AG10803 (cell line): Measurements from ENCODE around the gene SERF2.
"Not testable (repeated sequence)": the region's sequence is repeated elsewhere in the genome, so short reads cannot be mapped to it uniquely, and the experiment has no call there.

Source experiments
- DNase-seq: peaks from one replicate; pipeline ENCODE4 v3.0.0; 2010; ENCODE audit warnings: low read depth
- H3K4me3 ChIP-seq: 2 replicates; pipeline ENCODE4 v1.5.1; 2011; ENCODE audit warnings: mild to moderate bottlenecking, low read length, control low read depth
- TF ChIP-seq, protein P1 (sequence below): conservative IDR thresholded peaks from 2 replicates; pipeline ENCODE4 v1.5.1; 2011; ENCODE audit warnings: mild to moderate bottlenecking, low read length, control low read depth, inconsistent platforms

The SERF2 gene

DNA sequence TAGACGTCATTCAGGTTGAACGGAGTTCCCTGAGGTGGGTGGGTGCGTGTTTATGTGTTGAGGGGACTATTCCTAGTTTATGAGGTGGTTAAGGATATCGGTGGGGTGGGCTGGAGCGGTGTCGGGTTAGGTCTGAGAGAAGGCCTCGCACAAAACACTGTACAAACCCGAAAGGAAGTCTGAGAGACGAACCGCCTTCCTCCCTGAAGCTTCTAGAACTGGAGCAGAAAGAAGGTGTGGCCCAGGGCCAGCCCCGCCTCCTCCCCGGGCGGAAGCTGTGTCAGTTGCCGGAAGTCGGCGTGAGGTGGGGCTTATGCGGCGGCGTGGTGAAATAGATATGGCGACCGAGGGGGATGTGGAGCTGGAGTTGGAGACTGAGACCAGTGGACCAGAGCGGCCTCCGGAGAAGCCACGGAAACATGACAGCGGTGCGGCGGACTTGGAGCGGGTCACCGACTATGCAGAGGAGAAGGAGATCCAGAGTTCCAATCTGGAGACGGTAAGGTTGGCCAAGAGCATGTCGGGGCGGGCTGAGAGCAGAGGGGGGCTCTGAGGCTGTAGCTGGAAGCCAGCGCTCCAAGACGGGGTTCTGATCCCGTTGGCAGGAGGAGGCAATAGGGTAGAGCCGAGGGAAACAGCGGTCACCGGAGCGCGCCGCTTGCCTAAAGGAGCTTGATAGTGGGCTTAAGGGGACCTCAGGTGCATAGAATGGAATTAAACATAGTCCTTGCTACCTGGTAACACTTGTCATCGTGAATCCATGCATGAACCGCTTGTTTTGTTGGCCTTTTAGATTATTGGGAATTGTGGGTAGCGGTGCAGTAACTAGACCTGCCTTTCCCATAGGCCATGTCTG, 8.4 kb downstream of the SERF2 start, which contains the start of gene HYPK:
TSS of gene HYPK (plus strand) at position 314 of the 856 bp plus-strand sequence. CDS start at position 338, 24 bp downstream.
- H3K4me3 ChIP-seq = peak within 1 kb of the TSS; percentile 99
- TF ChIP-seq, protein P1, sequence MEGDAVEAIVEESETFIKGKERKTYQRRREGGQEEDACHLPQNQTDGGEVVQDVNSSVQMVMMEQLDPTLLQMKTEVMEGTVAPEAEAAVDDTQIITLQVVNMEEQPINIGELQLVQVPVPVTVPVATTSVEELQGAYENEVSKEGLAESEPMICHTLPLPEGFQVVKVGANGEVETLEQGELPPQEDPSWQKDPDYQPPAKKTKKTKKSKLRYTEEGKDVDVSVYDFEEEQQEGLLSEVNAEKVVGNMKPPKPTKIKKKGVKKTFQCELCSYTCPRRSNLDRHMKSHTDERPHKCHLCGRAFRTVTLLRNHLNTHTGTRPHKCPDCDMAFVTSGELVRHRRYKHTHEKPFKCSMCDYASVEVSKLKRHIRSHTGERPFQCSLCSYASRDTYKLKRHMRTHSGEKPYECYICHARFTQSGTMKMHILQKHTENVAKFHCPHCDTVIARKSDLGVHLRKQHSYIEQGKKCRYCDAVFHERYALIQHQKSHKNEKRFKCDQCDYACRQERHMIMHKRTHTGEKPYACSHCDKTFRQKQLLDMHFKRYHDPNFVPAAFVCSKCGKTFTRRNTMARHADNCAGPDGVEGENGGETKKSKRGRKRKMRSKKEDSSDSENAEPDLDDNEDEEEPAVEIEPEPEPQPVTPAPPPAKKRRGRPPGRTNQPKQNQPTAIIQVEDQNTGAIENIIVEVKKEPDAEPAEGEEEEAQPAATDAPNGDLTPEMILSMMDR = no peak
- DNase-seq = peak; percentile 88

DNA sequence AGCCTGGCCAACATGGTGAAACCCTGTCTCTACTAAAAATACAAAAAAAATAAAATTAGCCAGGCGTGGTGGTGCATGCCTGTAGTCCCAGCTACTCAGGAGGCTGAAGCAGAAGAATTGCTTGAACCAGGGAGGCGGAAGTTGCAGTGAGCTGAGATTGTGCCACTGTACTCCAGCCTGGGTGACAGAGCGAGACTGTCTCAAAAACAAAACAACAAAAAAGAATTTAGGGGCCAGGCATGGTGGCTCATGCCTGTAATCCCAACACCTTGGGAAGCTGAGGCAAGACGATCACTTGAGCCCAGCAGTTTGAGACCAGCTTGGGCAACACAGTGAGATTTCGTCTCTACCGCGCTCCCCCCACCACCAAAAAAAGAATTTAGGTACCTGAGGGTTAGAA, 10.6 kb downstream of the SERF2 start:
- DNase-seq, H3K4me3 ChIP-seq: not testable (repeated sequence)

- no peak for DNase-seq
- H3K4me3 ChIP-seq = no peak overlapping the region
- TF ChIP-seq, protein P1 = no peak
Measured at GRCh38 chr15:43808435-43808950, 16.4 kb downstream of the SERF2 start.

DNA sequence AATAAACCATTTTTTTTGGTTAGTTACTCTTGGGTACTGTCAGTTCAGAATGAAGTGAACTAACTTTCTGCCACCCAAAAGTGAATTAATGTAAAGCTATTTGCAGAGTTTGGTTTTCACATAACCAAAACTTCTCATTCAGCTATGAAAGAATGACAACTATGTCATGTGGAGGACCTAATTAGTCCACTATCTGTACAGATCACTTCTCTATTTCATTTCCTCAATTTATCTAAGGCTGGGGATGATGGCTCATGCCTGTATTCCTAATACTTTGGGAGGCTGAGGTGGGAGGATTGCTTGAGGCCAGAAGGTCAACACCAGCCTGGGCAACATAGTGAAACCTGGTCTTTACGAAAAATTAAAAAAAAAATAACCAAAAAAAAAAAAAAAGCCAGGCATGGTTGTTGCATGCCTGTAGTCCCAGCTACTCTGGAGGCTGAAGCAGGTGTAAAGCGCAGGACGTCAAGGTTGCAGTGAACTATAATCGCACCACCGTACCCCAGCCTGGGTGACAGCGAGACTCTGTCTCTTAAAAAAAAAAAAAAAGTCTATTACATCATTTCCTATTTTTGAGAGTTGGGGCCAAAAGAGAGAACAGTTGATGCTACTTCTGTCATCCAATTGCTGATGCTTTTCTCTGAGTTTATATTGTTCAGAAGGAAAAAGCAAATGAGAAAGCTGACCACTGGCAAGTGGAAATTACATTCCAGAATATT, 17.0 kb downstream of the SERF2 start:
- TF ChIP-seq, protein P1 = no peak
- H3K4me3 ChIP-seq = no peak overlapping the region
- no peak for DNase-seq

DNA sequence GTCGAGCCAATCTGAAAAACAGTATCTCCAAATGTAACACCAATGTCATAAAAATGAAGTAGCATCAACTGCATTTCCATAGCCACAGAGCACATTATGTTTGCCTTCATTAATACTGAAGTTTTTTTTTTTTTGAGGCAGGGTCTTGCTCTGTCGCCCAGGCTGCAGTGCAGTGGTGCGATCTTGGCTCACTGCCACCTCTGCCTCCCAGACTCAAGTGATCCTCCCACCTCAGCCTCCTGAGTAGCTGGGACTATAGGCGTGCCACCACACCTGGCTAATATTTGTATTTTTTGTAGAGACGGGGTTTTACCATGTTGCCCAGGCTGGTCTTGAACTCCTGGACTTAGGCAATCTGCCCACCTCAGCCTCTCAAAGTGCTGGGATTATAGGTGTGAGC, 22.9 kb downstream of the SERF2 start:
- not testable (repeated sequence) for DNase-seq, H3K4me3 ChIP-seq

- no peak overlapping the region for H3K4me3 ChIP-seq
- TF ChIP-seq, protein P1 = no peak
- DNase-seq = no peak
Measured at GRCh38 chr15:43821505-43821904, 29.4 kb downstream of the SERF2 start.

GRCh38 chr15:43824302-43825246, 32.5 kb downstream of the SERF2 start, which contains the start of gene MFAP1:
TSS of gene MFAP1 (minus strand) at chr15:43824690. CDS start at chr15:43824569, 121 bp downstream.
- TF ChIP-seq, protein P1 = no peak
- peak within 1 kb of the TSS; percentile 94 for H3K4me3 ChIP-seq
- DNase-seq = peak; percentile 97

DNA sequence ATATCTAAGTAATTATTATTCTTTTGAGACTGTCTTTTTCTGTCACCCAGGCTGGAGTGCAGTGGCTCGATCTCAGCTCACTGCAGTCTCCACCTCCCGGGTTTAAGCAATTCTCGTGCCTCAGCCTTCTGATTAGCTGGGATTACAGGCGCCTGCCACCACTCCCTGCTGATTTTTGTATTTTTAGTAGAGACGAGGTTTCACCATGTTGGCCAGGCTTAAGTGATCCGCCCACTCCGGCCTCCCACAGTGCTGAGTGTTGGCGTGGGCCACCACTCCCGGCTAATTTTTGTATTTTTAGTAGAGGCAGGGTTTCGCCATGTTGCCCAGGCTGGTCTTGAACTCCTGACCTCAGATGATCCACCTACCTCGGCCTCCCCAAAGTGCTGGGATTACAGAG, 33.2 kb downstream of the SERF2 start:
- DNase-seq, H3K4me3 ChIP-seq: not testable (repeated sequence)
